ENCODE results near the gene EMD. TPM values are rescaled to one million over a fixed set of nuclear protein-coding genes. Genes with fewer than 3 reads are reported as not detected.

EMD gene
- total and polyA plus RNA-seq, 2 of the 13 experiments (the other 11 are each of a cell fraction or from before 2014, with no cell fraction given) = 14.5 to 14.9 TPM

GRCh38 chrX:154371017-154371788, 7.9 kb upstream of the EMD start (continued):
- no peak for TF ChIP-seq CENPX (CRISPR knock-in tag; IDR thresholded peaks at IDR 0.05)
- 0 out of 2 replicates have a peak, but pooled peaks have one; percentile 31 for TF ChIP-seq ZNF780A (CRISPR knock-in tag; IDR thresholded peaks at IDR 0.05)
- TF ChIP-seq ZNF33B (CRISPR knock-in tag; IDR thresholded peaks at IDR 0.05) = no peak; the same call in 1 of the 2 replicates
- TF ChIP-seq ZNF883 (CRISPR knock-in tag; IDR thresholded peaks at IDR 0.05; ENCODE audit: not compliant biosample characterization) = peak; percentile 36
- peak; percentile 39; the same call in 1 of the 2 replicates for TF ChIP-seq ZXDC (CRISPR knock-in tag; IDR thresholded peaks at IDR 0.05)
- TF ChIP-seq ZNF549 (CRISPR knock-in tag; IDR thresholded peaks at IDR 0.05) = no peak
- peak; percentile 61 for TF ChIP-seq ZFX (CRISPR knock-in tag; IDR thresholded peaks at IDR 0.05; ENCODE audit: low read depth)
- TF ChIP-seq SKI (IDR thresholded peaks at IDR 0.05; ENCODE audit: partially characterized antibody) = no peak
- no peak for TF ChIP-seq TARDBP (CRISPR knock-in tag; IDR thresholded peaks at IDR 0.05)
- no peak for TF ChIP-seq KMT2B (CRISPR knock-in tag; IDR thresholded peaks at IDR 0.05)
- TF ChIP-seq HES4 (CRISPR knock-in tag; IDR thresholded peaks at IDR 0.05; ENCODE audit: borderline replicate concordance) = 0 out of 2 replicates have a peak, but pooled peaks have one; percentile 18
- peak; percentile 65; the same call in 1 of the 2 replicates for TF ChIP-seq SP5 (CRISPR knock-in tag; IDR thresholded peaks at IDR 0.05; ENCODE audit: borderline replicate concordance, low read depth)
- no peak for TF ChIP-seq TFDP2 (CRISPR knock-in tag; IDR thresholded peaks at IDR 0.05)
- peak; percentile 96 for TF ChIP-seq DRAP1 (CRISPR knock-in tag; IDR thresholded peaks at IDR 0.05)
- no peak for TF ChIP-seq ZNF713 (CRISPR knock-in tag; IDR thresholded peaks at IDR 0.05)
- 0 out of 2 replicates have a peak, but pooled peaks have one; percentile 31 for TF ChIP-seq ATF7-NPFF (CRISPR knock-in tag; IDR thresholded peaks at IDR 0.05; ENCODE audit: low read depth)
- TF ChIP-seq PPARG (CRISPR knock-in tag; conservative IDR thresholded peaks at IDR 0.05) = no peak
- TF ChIP-seq ZNF687 (CRISPR knock-in tag; IDR thresholded peaks at IDR 0.05) = peak; percentile 78
- TF ChIP-seq ZNF782 (CRISPR knock-in tag; IDR thresholded peaks at IDR 0.05; ENCODE audit: borderline replicate concordance) = 0 out of 2 replicates have a peak, but pooled peaks have one; percentile 41
